CD4-positive, alpha-beta T cell treated with Interleukin-1 beta for 1 hour (primary cell): ENCODE data around the gene PEX11G.
"Not testable (repeated sequence)": the region's sequence is repeated elsewhere in the genome, so short reads cannot be mapped to it uniquely, and the experiment has no call there.

Experiments used
- DNase-seq, 2 donors: peaks; one replicate each; pipeline ENCODE4 v3.0.0-alpha.2; 2020 to 2022

PEX11G gene

GRCh38 chr19:7463575-7463974 lies 25.3 kb downstream of the PEX11G start:
- no peak for DNase-seq

- DNase-seq = no peak
Observed at GRCh38 chr19:7461841-7462629, 26.8 kb downstream of the PEX11G start.

GRCh38 chr19:7460562-7460966 lies 28.3 kb downstream of the PEX11G start:
- DNase-seq = no peak

GRCh38 chr19:7459773-7460172 lies 29.1 kb downstream of the PEX11G start:
- DNase-seq = no peak

- no peak for DNase-seq
Observed at GRCh38 chr19:7458675-7459074, 30.2 kb downstream of the PEX11G start.

- no peak for DNase-seq
Observed at GRCh38 chr19:7456964-7457541, 31.8 kb downstream of the PEX11G start.

GRCh38 chr19:7455600-7456296 lies 33.1 kb downstream of the PEX11G start:
- no peak for DNase-seq

GRCh38 chr19:7454998-7455397 lies 33.8 kb downstream of the PEX11G start:
- DNase-seq = no peak

- no peak for DNase-seq
Observed at GRCh38 chr19:7450243-7451223, 38.3 kb downstream of the PEX11G start.

- DNase-seq = not testable (repeated sequence)
Observed at GRCh38 chr19:7449391-7450070, 39.3 kb downstream of the PEX11G start.

- DNase-seq = no peak
Observed at GRCh38 chr19:7447648-7448047, 41.2 kb downstream of the PEX11G start.

GRCh38 chr19:7445104-7445503 lies 43.7 kb downstream of the PEX11G start:
- DNase-seq = no peak

GRCh38 chr19:7444042-7444441 lies 44.8 kb downstream of the PEX11G start:
- no peak for DNase-seq

GRCh38 chr19:7442423-7442822 lies 46.4 kb downstream of the PEX11G start:
- no peak for DNase-seq

- no peak for DNase-seq
Observed at GRCh38 chr19:7441468-7442146, 47.2 kb downstream of the PEX11G start.

GRCh38 chr19:7440188-7440975 lies 48.5 kb downstream of the PEX11G start:
- DNase-seq = no peak

GRCh38 chr19:7435586-7435985 lies 53.2 kb downstream of the PEX11G start:
- DNase-seq = no peak

GRCh38 chr19:7434391-7434790 lies 54.4 kb downstream of the PEX11G start:
- DNase-seq = no peak

- not testable (repeated sequence) for DNase-seq
Observed at GRCh38 chr19:7433456-7433855, 55.4 kb downstream of the PEX11G start.

GRCh38 chr19:7429638-7430282 lies 59.1 kb downstream of the PEX11G start:
- DNase-seq = no peak
